Caco-2 (cell line): ENCODE data around the gene YIF1A. TPM values are rescaled to one million over a fixed set of nuclear protein-coding genes. Genes with fewer than 3 reads are reported as not detected.
A peak's percentile ranks its signal among the peaks of the same experiment; 100 is the strongest.

ENCODE experiments used
- BruUV-seq: library from RNA; stranded (reverse); fragments of 400-500 nt; replicated peaks from 2 replicates; lab custom pipeline; 2021; lab: Mats Ljungman, UMichigan
- CTCF ChIA-PET: fragments of 300-600 bp; sonication (Branson Sonifier 250); formaldehyde crosslinking; loops from one replicate; lab custom pipeline; 2022; ENCODE audit warnings: antibody characterized with exemption; lab: Charles Lee
- POLR2A ChIA-PET: fragments of 300-600 bp; sonication (Branson Sonifier 250); formaldehyde crosslinking; loops from one replicate; lab custom pipeline; 2022; ENCODE audit warnings: antibody characterized with exemption; lab: Charles Lee
- DNase-seq, 2 experiments: peaks; one replicate each; pipeline versions ENCODE4 v3.0.0 to v3.0.0-alpha.2; 2020 to 2022
- H3K27me3 ChIP-seq: replicated peaks from 2 replicates; pipeline ENCODE4 v1.6.0; 2011; ENCODE audit warnings: low read length; ENCODE audit not compliant: control insufficient read depth, insufficient read depth
- H3K36me3 ChIP-seq: 2 replicates; pipeline ENCODE4 v1.5.1; 2011; ENCODE audit warnings: low read length; ENCODE audit not compliant: control insufficient read depth, insufficient read depth
- H3K4me1 ChIP-seq: fragments of 250-450 bp; sonication (Bioruptor Pico); 2 replicates; pipeline ENCODE4 v1.5.1; 2020; ENCODE audit warnings: mild to moderate bottlenecking
- H3K4me3 ChIP-seq: 2 replicates; pipeline ENCODE4 v1.5.1; 2011; ENCODE audit warnings: low read depth, mild to moderate bottlenecking, control low read depth, low read length
- H3K9me3 ChIP-seq: fragments of 250-450 bp; sonication (Bioruptor Pico); 2 replicates; pipeline ENCODE4 v1.5.1; 2020; ENCODE audit warnings: mild to moderate bottlenecking, moderate library complexity
- H3K27ac Mint-ChIP-seq: one replicate; pipeline ENCODE4 v1.8.0; 2022; ENCODE audit warnings: mixed read lengths; ENCODE audit not compliant: unreplicated experiment
- H3K27me3 Mint-ChIP-seq: one replicate; pipeline ENCODE4 v1.8.0; 2022; ENCODE audit warnings: mixed read lengths; ENCODE audit not compliant: insufficient read depth, unreplicated experiment
- H3K36me3 Mint-ChIP-seq: one replicate; pipeline ENCODE4 v1.8.0; 2022; ENCODE audit warnings: mild to moderate bottlenecking, mixed read lengths; ENCODE audit not compliant: insufficient read depth, unreplicated experiment
- H3K4me1 Mint-ChIP-seq: one replicate; pipeline ENCODE4 v1.8.0; 2022; ENCODE audit warnings: low read depth, mixed read lengths; ENCODE audit not compliant: unreplicated experiment
- H3K4me3 Mint-ChIP-seq: one replicate; pipeline ENCODE4 v1.8.0; 2022; ENCODE audit warnings: mild to moderate bottlenecking, moderate library complexity, mixed read lengths; ENCODE audit not compliant: unreplicated experiment
- H3K9me3 Mint-ChIP-seq: one replicate; pipeline ENCODE4 v1.8.0; 2022; ENCODE audit warnings: mixed read lengths; ENCODE audit not compliant: unreplicated experiment
- intact Hi-C: fragments of 100-400 bp; cut with micrococcal nuclease; formaldehyde crosslinking; loops from one replicate; pipeline ENCODE4 v1.10.0; 2022; ENCODE audit not compliant: unreplicated experiment
- total RNA-seq: library from RNA; stranded (reverse); gene quantifications from 2 replicates; pipeline ENCODE4 v1.2.3, GENCODE V29; 2022
- TF ChIP-seq, protein P1 (sequence below), 2 experiments: fragments of 200-600 bp in 1 of 2; IDR thresholded peaks; 1 replicate in 1 of 2; 2 replicates in 1 of 2; pipeline versions ENCODE4 v1.5.1 to v1.8.0; 2011 to 2022; ENCODE audit warnings: antibody characterized with exemption in 1 of 2, control low read depth in 1 of 2, inconsistent platforms in 1 of 2, low read depth in 1 of 2, low read length in 1 of 2, mild to moderate bottlenecking in 1 of 2, moderate library complexity in 1 of 2; ENCODE audit not compliant: insufficient read depth in 1 of 2, severe bottlenecking in 1 of 2, unreplicated experiment in 1 of 2

YIF1A gene
- total RNA-seq, 1 experiment from 2014 or later: 159 TPM

DNA sequence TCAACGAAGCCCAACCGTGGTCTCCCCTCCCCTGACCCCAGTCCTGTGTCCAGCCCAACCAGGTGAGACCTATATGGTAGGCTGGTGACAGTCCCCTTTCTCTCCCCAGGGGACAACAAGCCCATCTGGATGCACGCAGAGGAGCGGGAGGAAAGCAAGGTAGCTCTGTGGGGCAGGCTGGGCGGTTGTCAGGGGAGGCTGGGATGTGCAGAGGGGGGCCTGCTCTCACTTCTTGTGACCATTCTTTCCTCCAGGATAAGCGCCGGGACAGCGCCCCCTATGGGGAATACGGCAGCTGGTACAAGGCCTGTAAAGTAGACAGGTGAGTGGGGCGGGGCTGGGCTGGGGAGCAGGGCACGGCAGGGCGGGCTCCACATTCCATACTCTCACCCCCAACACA lies 24.0 kb downstream of the YIF1A start:
- ChIA-PET POLR2A (no interaction called here), CTCF (interaction anchor here (0.5 kb wide), 1 partner anchor 122 kb away, joined by 3 read pairs; no protein-coding TSS in a partner anchor)
- intact Hi-C loops: no loop called here
- Histone ChIP-seq H3K9me3 (no peaks in the 10 kb centered on the region), H3K4me3 (no peak overlapping the region), H3K4me1 (no peaks in the 10 kb centered on the region), H3K27me3 (no peaks in the 10 kb centered on the region), H3K36me3 (no peaks in the 10 kb centered on the region)
- Mint-ChIP-seq H3K27me3 (no peaks in the 10 kb centered on the region), H3K27ac (no peak overlapping the region), H3K4me1 (peaks cover 8% of the 10 kb centered on the region), H3K4me3 (no peak overlapping the region), H3K36me3 (peaks cover 55% of the 10 kb centered on the region), H3K9me3 (no peaks in the 10 kb centered on the region)
- DNase-seq: peak in 1 of 2 experiments; percentile 47
- BruUV-seq: no TSS peak
- TF ChIP-seq, protein P1, sequence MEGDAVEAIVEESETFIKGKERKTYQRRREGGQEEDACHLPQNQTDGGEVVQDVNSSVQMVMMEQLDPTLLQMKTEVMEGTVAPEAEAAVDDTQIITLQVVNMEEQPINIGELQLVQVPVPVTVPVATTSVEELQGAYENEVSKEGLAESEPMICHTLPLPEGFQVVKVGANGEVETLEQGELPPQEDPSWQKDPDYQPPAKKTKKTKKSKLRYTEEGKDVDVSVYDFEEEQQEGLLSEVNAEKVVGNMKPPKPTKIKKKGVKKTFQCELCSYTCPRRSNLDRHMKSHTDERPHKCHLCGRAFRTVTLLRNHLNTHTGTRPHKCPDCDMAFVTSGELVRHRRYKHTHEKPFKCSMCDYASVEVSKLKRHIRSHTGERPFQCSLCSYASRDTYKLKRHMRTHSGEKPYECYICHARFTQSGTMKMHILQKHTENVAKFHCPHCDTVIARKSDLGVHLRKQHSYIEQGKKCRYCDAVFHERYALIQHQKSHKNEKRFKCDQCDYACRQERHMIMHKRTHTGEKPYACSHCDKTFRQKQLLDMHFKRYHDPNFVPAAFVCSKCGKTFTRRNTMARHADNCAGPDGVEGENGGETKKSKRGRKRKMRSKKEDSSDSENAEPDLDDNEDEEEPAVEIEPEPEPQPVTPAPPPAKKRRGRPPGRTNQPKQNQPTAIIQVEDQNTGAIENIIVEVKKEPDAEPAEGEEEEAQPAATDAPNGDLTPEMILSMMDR (IDR thresholded peaks at IDR 0.05; ENCODE audit: insufficient read depth in 1 of 2, low read depth in 1 of 2, low read length in 1 of 2, severe bottlenecking in 1 of 2, unreplicated experiment in 1 of 2): peak; percentile 21 to 28

DNA sequence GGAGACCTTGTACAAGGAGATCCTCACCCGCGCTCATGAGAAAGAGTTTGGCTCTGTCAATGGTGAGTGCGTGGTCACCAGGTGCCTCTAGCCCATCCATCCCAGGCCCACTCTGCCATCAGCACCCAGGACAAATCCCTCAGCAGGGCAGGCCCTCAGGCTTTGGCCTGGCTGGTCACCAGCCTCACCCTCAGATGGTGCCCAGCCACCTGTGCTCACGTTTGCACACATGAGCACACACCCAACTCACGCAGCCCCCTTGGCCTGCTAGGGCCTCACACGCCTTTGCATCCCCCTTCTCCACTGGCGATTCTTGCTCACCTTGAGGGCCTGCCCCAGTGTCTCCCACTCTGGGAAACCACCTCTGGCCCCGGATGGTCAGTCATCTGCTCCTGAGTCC lies 24.6 kb downstream of the YIF1A start:
- no peaks in the 10 kb centered on the region for H3K27me3 ChIP-seq
- Mint-ChIP-seq H3K27me3 (no peaks in the 10 kb centered on the region), H3K4me3 (no peak overlapping the region), H3K9me3 (no peaks in the 10 kb centered on the region), H3K36me3 (peaks cover 59% of the 10 kb centered on the region), H3K27ac (no peak overlapping the region), H3K4me1 (peaks cover 9% of the 10 kb centered on the region)
- BruUV-seq: no TSS peak
- no peak for DNase-seq
- no peaks in the 10 kb centered on the region for H3K4me1 ChIP-seq
- ChIA-PET CTCF (no interaction called here), POLR2A (no interaction called here)
- H3K4me3 ChIP-seq: no peak overlapping the region
- TF ChIP-seq, protein P1 (IDR thresholded peaks at IDR 0.05; ENCODE audit: insufficient read depth in 1 of 2, low read depth in 1 of 2, low read length in 1 of 2, severe bottlenecking in 1 of 2, unreplicated experiment in 1 of 2): no peak
- intact Hi-C loops: no loop called here
- H3K9me3 ChIP-seq: no peaks in the 10 kb centered on the region
- no peaks in the 10 kb centered on the region for H3K36me3 ChIP-seq

DNA sequence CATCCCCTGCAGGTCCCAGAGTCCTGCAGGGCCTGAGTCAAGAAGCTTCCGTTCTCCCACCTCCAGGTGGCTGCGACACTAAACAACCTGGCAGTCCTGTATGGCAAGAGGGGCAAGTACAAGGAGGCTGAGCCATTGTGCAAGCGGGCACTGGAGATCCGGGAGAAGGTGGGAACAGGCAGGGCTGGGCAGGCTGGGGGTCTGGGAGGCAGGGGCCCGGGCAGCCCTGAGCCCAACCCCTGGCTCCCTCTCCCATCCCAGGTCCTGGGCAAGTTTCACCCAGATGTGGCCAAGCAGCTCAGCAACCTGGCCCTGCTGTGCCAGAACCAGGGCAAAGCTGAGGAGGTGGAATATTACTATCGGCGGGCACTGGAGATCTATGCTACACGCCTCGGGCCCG lies 25.2 kb downstream of the YIF1A start:
- Mint-ChIP-seq H3K27ac (peak overlapping the region; percentile 32), H3K4me1 (peaks cover 15% of the 10 kb centered on the region), H3K27me3 (no peaks in the 10 kb centered on the region), H3K4me3 (no peak overlapping the region), H3K9me3 (no peaks in the 10 kb centered on the region), H3K36me3 (peaks cover 58% of the 10 kb centered on the region)
- CTCF ChIA-PET: no interaction called here
- DNase-seq: no peak
- BruUV-seq: no TSS peak
- no peaks in the 10 kb centered on the region for H3K9me3 ChIP-seq
- H3K4me3 ChIP-seq: no peak overlapping the region
- intact Hi-C loops: no loop called here
- TF ChIP-seq, protein P1 (IDR thresholded peaks at IDR 0.05; ENCODE audit: insufficient read depth in 1 of 2, low read depth in 1 of 2, low read length in 1 of 2, severe bottlenecking in 1 of 2, unreplicated experiment in 1 of 2): no peak
- H3K36me3 ChIP-seq: no peaks in the 10 kb centered on the region
- POLR2A ChIA-PET: no interaction called here
- H3K27me3 ChIP-seq: no peaks in the 10 kb centered on the region
- H3K4me1 ChIP-seq: no peaks in the 10 kb centered on the region
